ENCODE results near the gene CD3E. TPM values are rescaled to one million over a fixed set of nuclear protein-coding genes. Genes with fewer than 3 reads are reported as not detected.

The CD3E gene
- total RNA-seq, 1 donor from 2014 or later: 684 TPM

Other genes with a start within 250 kb of the CD3E start
- 0.07 TPM in 1 of 2 replicates, not detected in the other for gene TMPRSS4, start 227.7 kb upstream of the CD3E start, total RNA-seq
- 0.25 and 0.49 TPM in 2 replicates for gene SMIM35, start 217.8 kb upstream of the CD3E start, total RNA-seq
- 0.17 and 0.29 TPM in 2 replicates for gene SCN4B, start 151.9 kb upstream of the CD3E start, total RNA-seq
- not detected in 2 replicates for gene SCN2B, start 128.1 kb upstream of the CD3E start, total RNA-seq
- 53.1 and 55.6 TPM in 2 replicates for gene JAML, start 79.7 kb upstream of the CD3E start, total RNA-seq
- gene MPZL3, start 52.4 kb upstream of the CD3E start, total RNA-seq: 19.7 and 23.9 TPM in 2 replicates
- gene MPZL2, start 40.4 kb upstream of the CD3E start, total RNA-seq: 3.9 and 4.8 TPM in 2 replicates
- gene CD3D, start 38.0 kb downstream of the CD3E start, total RNA-seq: 648 and 691 TPM in 2 replicates
- gene CD3G, start 39.6 kb downstream of the CD3E start, total RNA-seq: 223 and 229 TPM in 2 replicates
- 46.7 and 48.4 TPM in 2 replicates for gene UBE4A, start 54.9 kb downstream of the CD3E start, total RNA-seq
- 267 and 272 TPM in 2 replicates for gene ATP5MG, start 96.9 kb downstream of the CD3E start, total RNA-seq
- gene KMT2A, start 131.8 kb downstream of the CD3E start, total RNA-seq: 148 and 158 TPM in 2 replicates
- gene TTC36, start 222.7 kb downstream of the CD3E start, total RNA-seq: 0.90 and 2.2 TPM in 2 replicates
- 7.7 and 13.3 TPM in 2 replicates for gene TMEM25, start 226.5 kb downstream of the CD3E start, total RNA-seq

All from T-helper 1 cell treated with Interleukin-12 subunit alpha and Interleukin-12 subunit beta and Interleukin-4 antibody, amounts not matched to agents 30 ng/mL and 1 ng/mL, for 36 hours (primary cell).